CD14-positive monocyte (primary cell): Measurements from ENCODE around the gene PLOD2. TPM values are rescaled to one million over a fixed set of nuclear protein-coding genes. Genes with fewer than 3 reads are reported as not detected.

Experiments
- DNase-seq, 3 donors: peaks; one replicate each; pipeline ENCODE4 v3.0.0-alpha.2; 2011 to 2022
- H2AFZ ChIP-seq: 2 replicates; pipeline ENCODE4 v1.6.0; 2012; ENCODE audit warnings: mild to moderate bottlenecking, low read depth, low read length, inconsistent platforms; ENCODE audit not compliant: insufficient read depth, poor library complexity, severe bottlenecking
- H3K27ac ChIP-seq, 2 donors: 1 replicate in 1 of 2; 2 replicates in 1 of 2; pipeline ENCODE4 v1.5.1; 2012 to 2013; ENCODE audit warnings: low read length in 2 of 2, control low read depth in 1 of 2, inconsistent platforms in 1 of 2, low read depth in 1 of 2, mild to moderate bottlenecking in 1 of 2
- H3K27me3 ChIP-seq, 2 donors: one replicate each; pipeline versions ENCODE4 v1.6.0 to v1.6.1; 2011 to 2013; ENCODE audit warnings: low read length in 2 of 2; ENCODE audit not compliant: control insufficient read depth in 2 of 2, insufficient read depth in 2 of 2
- H3K36me3 ChIP-seq, 2 donors: replicated peaks in 1 of 2; 1 replicate in 1 of 2; 2 replicates in 1 of 2; pipeline versions ENCODE4 v1.5.1 to v1.6.1; 2012 to 2013; ENCODE audit warnings: low read length in 2 of 2, control low read depth in 1 of 2, inconsistent platforms in 1 of 2, mild to moderate bottlenecking in 1 of 2; ENCODE audit not compliant: insufficient read depth in 2 of 2, control insufficient read depth in 1 of 2
- H3K4me1 ChIP-seq, 2 donors: 1 replicate in 1 of 2; 2 replicates in 1 of 2; pipeline versions ENCODE4 v1.5.1 to v1.6.1; 2012 to 2013; ENCODE audit warnings: low read length in 2 of 2, control low read depth in 1 of 2, inconsistent platforms in 1 of 2, mild to moderate bottlenecking in 1 of 2, moderate library complexity in 1 of 2; ENCODE audit not compliant: insufficient read depth in 2 of 2, control insufficient read depth in 1 of 2
- H3K4me2 ChIP-seq: replicated peaks from 2 replicates; pipeline ENCODE3; 2012; ENCODE audit warnings: low read length, moderate library complexity, mild to moderate bottlenecking; ENCODE audit not compliant: poor library complexity, severe bottlenecking; ENCODE audit errors: extremely low read depth
- H3K4me3 ChIP-seq, 3 experiments: fragments of 200-600 bp in 1 of 3; sonication (generic) in 1 of 3; replicated peaks in 1 of 3; 1 replicate in 2 of 3; 2 replicates in 1 of 3; pipeline ENCODE4 v1.5.1; 2011 to 2013; ENCODE audit warnings: low read length in 3 of 3, mild to moderate bottlenecking in 3 of 3, control low read depth in 2 of 3, low read depth in 2 of 3, inconsistent platforms in 1 of 3, moderate library complexity in 1 of 3
- H3K79me2 ChIP-seq: 2 replicates; pipeline ENCODE4 v1.6.0; 2012; ENCODE audit warnings: mild to moderate bottlenecking, control low read depth, inconsistent platforms, low read length, moderate library complexity; ENCODE audit not compliant: insufficient read depth
- H3K9ac ChIP-seq: 2 replicates; pipeline ENCODE4 v1.6.0; 2017; ENCODE audit warnings: low read length, mild to moderate bottlenecking; ENCODE audit not compliant: insufficient read depth, poor library complexity, severe bottlenecking
- H3K9me3 ChIP-seq, 2 donors: replicated peaks in 1 of 2; 1 replicate in 1 of 2; 2 replicates in 1 of 2; pipeline versions ENCODE4 v1.5.1 to v1.6.1; 2012 to 2013; ENCODE audit warnings: low read length in 2 of 2, control low read depth in 1 of 2; ENCODE audit not compliant: control insufficient read depth in 1 of 2, insufficient read depth in 1 of 2
- H4K20me1 ChIP-seq: 2 replicates; pipeline ENCODE4 v1.6.0; 2012; ENCODE audit warnings: mild to moderate bottlenecking, low read length, control low read depth, moderate library complexity; ENCODE audit not compliant: insufficient read depth
- H3K27ac Mint-ChIP-seq, 7 donors: one replicate each; pipeline ENCODE4 v1.8.0; 2020; ENCODE audit warnings: mild to moderate bottlenecking in 7 of 7, mixed read lengths in 7 of 7, moderate library complexity in 6 of 7, inconsistent platforms in 2 of 7
- H3K27me3 Mint-ChIP-seq, 3 donors: one replicate each; pipeline ENCODE4 v1.8.0; 2021 to 2022; ENCODE audit warnings: low read depth in 3 of 3, mild to moderate bottlenecking in 3 of 3, mixed read lengths in 3 of 3, moderate library complexity in 3 of 3, inconsistent platforms in 1 of 3
- H3K36me3 Mint-ChIP-seq, 2 donors: one replicate each; pipeline ENCODE4 v1.8.0; 2020; ENCODE audit warnings: mixed read lengths in 2 of 2, inconsistent platforms in 1 of 2, mild to moderate bottlenecking in 1 of 2
- H3K4me1 Mint-ChIP-seq: one replicate; pipeline ENCODE4 v1.8.0; 2020; ENCODE audit warnings: mild to moderate bottlenecking, mixed read lengths
- H3K4me3 Mint-ChIP-seq, 2 donors: one replicate each; pipeline ENCODE4 v1.8.0; 2020; ENCODE audit warnings: mild to moderate bottlenecking in 2 of 2, mixed read lengths in 2 of 2, moderate library complexity in 1 of 2
- H3K9me3 Mint-ChIP-seq, 7 donors: one replicate each; pipeline ENCODE4 v1.8.0; 2020 to 2022; ENCODE audit warnings: mixed read lengths in 7 of 7, mild to moderate bottlenecking in 6 of 7, moderate library complexity in 6 of 7, inconsistent platforms in 2 of 7
- WGBS: methylation state at CpG from one replicate; pipeline ENCODE4 v1.1.5; 2013; ENCODE audit warnings: missing lambda C conversion rate; ENCODE audit not compliant: insufficient coverage; 5-methylcytosine and 5-hydroxymethylcytosine counted together
- intact Hi-C, 2 donors: fragments of 100-400 bp; cut with micrococcal nuclease; formaldehyde crosslinking; loops; one replicate each; pipeline versions ENCODE4 v1.15.0 to v1.15.1; 2023
- polyA plus RNA-seq, 3 donors: library from polyadenylated mRNA; depleted of rRNA in 1 of 3; unstranded in 2 of 3; stranded (reverse) in 1 of 3; fragments of 300-500 nt in 2 of 3; fragments of >200 nt in 1 of 3; fragmentation: Illumina TruSeq in 2 of 3; gene quantifications; 1 replicate in 2 of 3; 2 replicates in 1 of 3; pipeline ENCODE4 v1.2.3, GENCODE V29; 2012 to 2021
- TF ChIP-seq, protein P1 (sequence below): fragments of 200-600 bp; IDR thresholded peaks from one replicate; pipeline ENCODE4 v1.8.0; 2022; ENCODE audit warnings: antibody characterized with exemption, mild to moderate bottlenecking

The PLOD2 gene
- polyA plus RNA-seq, 3 donors, result not detected

DNA sequence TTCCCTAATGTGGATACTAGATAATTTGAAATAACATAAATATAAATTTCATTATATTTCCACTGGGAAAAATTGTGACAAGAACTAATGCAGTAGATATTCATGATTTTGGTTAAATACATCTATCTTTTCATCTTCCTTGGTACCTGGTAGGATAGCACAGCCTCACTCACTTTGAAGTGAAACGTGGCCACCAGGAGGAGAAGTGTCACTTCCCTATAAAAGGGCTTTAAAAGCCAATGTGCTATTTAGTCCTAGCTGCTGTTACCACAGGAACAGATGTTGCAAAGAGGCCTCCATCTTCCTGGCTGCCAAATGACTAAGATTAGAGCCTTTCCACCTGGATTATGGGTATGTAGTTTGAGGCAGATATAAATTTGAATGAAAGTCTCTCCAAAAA is 140.0 kb downstream of the PLOD2 start:
- WGBS, result no CpG with 5 or more reads among the region's 1 CpG
- no peaks in the 10 kb centered on the region for H3K27me3 ChIP-seq
- no peaks in the 10 kb centered on the region for H4K20me1 ChIP-seq
- DNase-seq, result no peak
- no peak overlapping the region for H3K9ac ChIP-seq
- Mint-ChIP-seq H3K27me3 (peaks cover 0 to 7% (median 2%) of the 10 kb centered on the region in 3 donors), H3K4me1 (no peaks in the 10 kb centered on the region), H3K36me3 (no peaks in the 10 kb centered on the region), H3K27ac (no peak overlapping the region), H3K9me3 (peaks cover 0 to 12% (median 7%) of the 10 kb centered on the region in 7 donors), H3K4me3 (no peak overlapping the region)
- no peak overlapping the region for H3K4me2 ChIP-seq
- H3K9me3 ChIP-seq, result peaks cover 0 to 6% of the 10 kb centered on the region in 2 donors
- no peaks in the 10 kb centered on the region for H3K4me1 ChIP-seq
- TF ChIP-seq, protein P1, sequence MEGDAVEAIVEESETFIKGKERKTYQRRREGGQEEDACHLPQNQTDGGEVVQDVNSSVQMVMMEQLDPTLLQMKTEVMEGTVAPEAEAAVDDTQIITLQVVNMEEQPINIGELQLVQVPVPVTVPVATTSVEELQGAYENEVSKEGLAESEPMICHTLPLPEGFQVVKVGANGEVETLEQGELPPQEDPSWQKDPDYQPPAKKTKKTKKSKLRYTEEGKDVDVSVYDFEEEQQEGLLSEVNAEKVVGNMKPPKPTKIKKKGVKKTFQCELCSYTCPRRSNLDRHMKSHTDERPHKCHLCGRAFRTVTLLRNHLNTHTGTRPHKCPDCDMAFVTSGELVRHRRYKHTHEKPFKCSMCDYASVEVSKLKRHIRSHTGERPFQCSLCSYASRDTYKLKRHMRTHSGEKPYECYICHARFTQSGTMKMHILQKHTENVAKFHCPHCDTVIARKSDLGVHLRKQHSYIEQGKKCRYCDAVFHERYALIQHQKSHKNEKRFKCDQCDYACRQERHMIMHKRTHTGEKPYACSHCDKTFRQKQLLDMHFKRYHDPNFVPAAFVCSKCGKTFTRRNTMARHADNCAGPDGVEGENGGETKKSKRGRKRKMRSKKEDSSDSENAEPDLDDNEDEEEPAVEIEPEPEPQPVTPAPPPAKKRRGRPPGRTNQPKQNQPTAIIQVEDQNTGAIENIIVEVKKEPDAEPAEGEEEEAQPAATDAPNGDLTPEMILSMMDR, result no peak
- H3K36me3 ChIP-seq, result no peaks in the 10 kb centered on the region
- H3K4me3 ChIP-seq, result no peak overlapping the region
- no peaks in the 10 kb centered on the region for H3K79me2 ChIP-seq
- intact Hi-C loops, result no loop called here
- H3K27ac ChIP-seq, result no peak overlapping the region
- H2AFZ ChIP-seq, result no peak overlapping the region

DNA sequence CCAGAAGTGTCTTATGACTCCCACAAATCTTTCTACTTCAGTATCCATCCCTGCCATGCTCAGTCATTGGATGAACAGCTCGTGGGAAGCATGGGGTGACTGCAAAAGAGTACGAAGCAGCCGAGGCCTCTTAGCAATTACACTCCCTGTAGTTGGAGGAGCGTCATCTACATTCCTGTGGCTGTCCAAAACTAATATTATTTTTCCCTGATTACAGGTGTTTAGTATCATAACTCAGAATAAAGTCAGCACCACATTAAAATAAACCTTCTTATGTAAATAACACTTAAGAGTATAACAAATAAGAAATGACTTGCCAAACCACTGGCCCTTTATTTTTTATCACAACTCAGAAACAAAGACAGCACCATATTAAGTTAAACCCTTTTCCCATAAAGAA is 141.5 kb downstream of the PLOD2 start:
- intact Hi-C loops, result no loop called here
- no CpG with 5 or more reads among the region's 4 CpGs for WGBS
- H3K4me3 Mint-ChIP-seq, result no peak overlapping the region

More for the DNA sequence above, 141.5 kb downstream of the PLOD2 start:
- H3K4me2 ChIP-seq, result no peak overlapping the region
- Mint-ChIP-seq H3K9me3 (peaks cover 0 to 14% (median 7%) of the 10 kb centered on the region in 7 donors), H3K4me1 (no peaks in the 10 kb centered on the region), H3K27ac (no peak overlapping the region), H3K36me3 (no peaks in the 10 kb centered on the region), H3K27me3 (peaks cover 0 to 7% (median 1%) of the 10 kb centered on the region in 3 donors)
- no peak overlapping the region for H2AFZ ChIP-seq
- H3K4me3 ChIP-seq, result no peak overlapping the region
- TF ChIP-seq, protein P1, result no peak
- DNase-seq, result no peak
- no peaks in the 10 kb centered on the region for H3K79me2 ChIP-seq
- no peaks in the 10 kb centered on the region for H3K36me3 ChIP-seq
- no peaks in the 10 kb centered on the region for H4K20me1 ChIP-seq
- no peaks in the 10 kb centered on the region for H3K4me1 ChIP-seq
- no peak overlapping the region for H3K27ac ChIP-seq
- no peak overlapping the region for H3K9ac ChIP-seq
- H3K27me3 ChIP-seq, result no peaks in the 10 kb centered on the region
- H3K9me3 ChIP-seq, result peaks cover 0 to 6% of the 10 kb centered on the region in 2 donors

Other genes starting within 250 kb of the PLOD2 start
- gene PLSCR4, start 89.9 kb upstream of the PLOD2 start, polyA plus RNA-seq, result under 1 TPM in 1 of 3 donors, not detected in 2; 0.05 TPM